Loucy (cell line): ENCODE data around the gene LGALS1.

Experiments used
- CTCF ChIP-seq: fragments of 200-600 bp; sonication (generic); conservative IDR thresholded peaks from 2 replicates; pipeline ENCODE4 v1.5.1; 2014; ENCODE audit warnings: mild to moderate bottlenecking, antibody characterized with exemption, low read length
- EZH2phosphoT487 ChIP-seq: fragments of 200-600 bp; IDR thresholded peaks from 2 replicates; pipeline ENCODE4 v1.6.1; 2018; ENCODE audit warnings: antibody characterized with exemption, mild to moderate bottlenecking, moderate library complexity, borderline replicate concordance

DNA sequence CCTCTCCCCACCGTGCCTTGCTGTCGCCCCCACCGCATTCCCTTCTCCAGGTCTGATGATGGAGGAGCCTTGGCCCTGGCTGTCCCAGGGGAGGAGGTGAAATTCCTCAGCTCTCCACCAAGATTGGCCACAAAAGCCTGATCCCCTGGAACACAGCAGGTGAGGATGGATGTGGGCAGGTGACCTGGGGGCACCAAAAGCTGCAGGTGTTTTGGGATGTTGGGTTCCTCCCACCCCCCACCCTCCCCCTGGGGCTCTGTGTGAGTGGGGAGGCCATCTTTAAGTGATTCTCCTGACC lies 22.1 kb downstream of the LGALS1 start:
- TF ChIP-seq CTCF (no peak), EZH2phosphoT487 (no peak)
